A549 treated with CpdA at 1 μM for 4 hours (cell line): ENCODE results near the gene ADSS1. TPM values are rescaled to one million over a fixed set of nuclear protein-coding genes. Genes with fewer than 3 reads are reported as not detected.

Experiments
- total RNA-seq: library from RNA; stranded (reverse); fragments of 200-300 nt; extraction: Qiagen RNA extraction; gene quantifications from 5 replicates; pipeline ENCODE4 v1.2.3, GENCODE V29; 2022; ENCODE audit warnings: low read depth

The ADSS1 gene
- total RNA-seq = 5.6 to 8.9 TPM (median 6.7 TPM) in 5 replicates

GRCh38 chr14:104723651-104724406 lies at the start of gene ADSS1:
TSS of gene ADSS1 (plus strand) at chr14:104724229. CDS start at chr14:104724271, 42 bp downstream.

DNA sequence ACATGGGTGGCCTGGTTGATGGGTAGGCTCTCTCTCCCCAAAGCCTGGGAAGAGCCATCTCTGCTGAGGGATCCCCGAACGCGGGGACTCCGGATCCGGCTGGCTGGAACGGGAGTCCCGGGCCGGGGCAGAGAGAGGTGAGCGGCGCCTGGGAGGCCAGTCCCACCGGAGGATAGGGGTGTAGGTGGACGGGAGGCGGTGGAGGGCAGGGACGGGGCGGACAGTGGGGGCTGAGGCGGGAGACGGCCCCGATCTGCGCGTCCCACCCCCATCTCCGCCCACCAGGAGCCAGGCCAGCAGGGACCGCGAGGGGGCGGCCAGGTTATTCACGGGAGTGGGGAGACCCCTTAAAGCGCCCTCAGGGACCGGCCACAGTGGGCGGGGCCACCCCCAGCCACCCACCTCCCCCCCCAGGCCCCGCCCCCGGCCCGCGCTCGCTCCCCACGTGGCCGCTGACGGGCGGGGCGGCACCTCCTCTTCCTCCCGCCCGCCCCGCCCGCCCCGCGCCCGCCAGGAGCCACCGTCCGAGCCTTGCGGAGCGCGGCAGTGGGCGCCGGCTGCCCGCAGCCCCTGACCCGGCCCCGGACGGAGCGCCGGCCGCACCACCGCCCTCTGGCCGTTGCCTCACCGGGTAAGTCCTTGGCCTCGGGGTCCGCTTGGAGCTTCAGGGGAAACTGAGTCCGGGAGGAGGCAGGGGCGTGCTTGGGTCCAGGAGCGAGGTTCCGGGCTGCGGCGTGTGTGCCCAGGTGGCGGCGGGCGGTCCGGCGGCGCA lies 34.7 kb upstream of the ADSS1 start, which contains the start of gene INF2:
TSS of gene INF2 (plus strand) at position 510 of the 772 bp plus-strand sequence. CDS start 11,748 bp downstream, outside the sequence.

GRCh38 chr14:104752735-104753527 lies 28.9 kb downstream of the ADSS1 start, which contains the start of gene SIVA1:
TSS of gene SIVA1 (plus strand) at chr14:104753147. CDS start at chr14:104753202, 55 bp downstream.

DNA sequence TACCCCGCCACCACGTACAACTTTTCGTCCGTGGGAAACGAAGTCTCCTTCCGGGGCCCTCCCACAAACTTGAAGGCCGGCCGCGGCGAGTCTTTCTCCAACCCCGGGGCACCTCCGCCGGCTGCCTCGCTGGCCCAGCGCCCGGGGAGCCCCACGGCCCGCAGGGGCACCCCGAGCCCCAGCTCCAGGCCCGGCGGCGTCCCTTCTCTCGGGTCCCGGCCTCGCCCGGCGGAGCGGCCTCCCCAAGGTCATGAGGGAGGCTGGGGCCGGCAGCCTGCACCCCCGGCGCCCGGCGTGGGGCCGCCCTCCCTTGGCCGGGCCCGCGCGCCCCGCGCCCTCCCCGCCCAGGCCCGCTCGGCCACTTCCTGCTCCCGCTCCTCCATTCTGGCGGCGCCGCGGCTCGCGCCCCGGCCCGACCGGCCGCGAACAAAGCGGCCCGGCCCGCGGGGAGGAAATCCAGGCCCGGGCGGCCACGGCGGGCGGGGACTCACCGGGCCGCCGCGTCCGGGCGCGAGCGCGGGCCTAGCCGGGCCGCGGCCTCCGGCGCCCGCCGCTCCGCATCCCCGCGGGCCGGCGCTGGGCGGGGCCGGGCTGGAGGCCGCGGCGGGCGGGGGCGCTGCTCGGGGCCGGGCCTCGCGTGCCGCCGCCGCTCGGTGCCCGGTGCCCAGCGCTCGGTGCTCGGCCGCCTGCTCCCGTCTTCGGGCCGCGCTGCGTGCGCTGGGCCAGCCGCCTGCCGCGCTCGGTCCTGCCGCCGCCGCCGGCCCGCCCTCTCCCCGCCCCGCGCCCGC lies 71.2 kb downstream of the ADSS1 start, which contains the start of gene AKT1:
TSS of gene AKT1 (minus strand) at position 756 of the 788 bp plus-strand sequence. CDS start 3,105 bp downstream, outside the sequence.

Other genes with a start within 250 kb of the ADSS1 start
- gene C14orf180, start 144.5 kb upstream of the ADSS1 start, total RNA-seq = not detected in 5 replicates
- 0.15 to 0.63 TPM (median 0.38 TPM) in 5 replicates for gene TMEM179, start 119.5 kb upstream of the ADSS1 start, total RNA-seq
- 87.4 to 152 TPM (median 142 TPM) in 5 replicates for gene INF2, start 34.6 kb upstream of the ADSS1 start, total RNA-seq
- 135 to 218 TPM (median 184 TPM) in 5 replicates for gene SIVA1, start 28.9 kb downstream of the ADSS1 start, total RNA-seq
- gene AKT1, start 71.5 kb downstream of the ADSS1 start, total RNA-seq = 93.7 to 110 TPM (median 103 TPM) in 5 replicates
- 2.3 to 3.5 TPM (median 2.9 TPM) in 5 replicates for gene ZBTB42, start 76.9 kb downstream of the ADSS1 start, total RNA-seq
- 19.0 to 27.2 TPM (median 20.7 TPM) in 5 replicates for gene CEP170B, start 141.0 kb downstream of the ADSS1 start, total RNA-seq
- gene PLD4, start 200.7 kb downstream of the ADSS1 start, total RNA-seq = 0.13 to 0.39 TPM (median 0.21 TPM) in 5 replicates